CD4-positive, alpha-beta T cell treated with Interferon gamma for 1 hour (primary cell): ENCODE data around the gene PLCL2.

ENCODE experiments used
- DNase-seq: peaks from one replicate; pipeline ENCODE4 v3.0.0-alpha.2; 2020

The PLCL2 gene

DNA sequence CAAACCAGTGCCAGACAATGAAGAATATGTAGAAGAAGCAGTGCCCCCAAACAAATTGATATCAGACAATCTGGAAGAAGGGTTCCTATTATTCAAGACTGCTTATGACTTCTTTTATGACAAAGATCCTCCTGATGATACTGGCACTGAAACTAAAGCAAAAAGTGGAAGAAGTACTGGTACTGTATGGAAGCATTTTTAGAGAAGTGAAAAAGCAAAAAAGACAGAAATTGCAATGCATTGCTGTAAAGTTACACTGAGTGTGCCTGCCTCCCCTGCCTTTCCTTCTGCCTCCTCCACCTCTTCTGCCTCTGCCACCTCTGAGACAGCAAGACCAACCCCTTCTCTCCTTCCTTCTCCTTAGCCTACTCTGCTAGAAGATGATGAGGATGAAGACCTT lies 167.6 kb downstream of the PLCL2 start:
- DNase-seq: no peak

GRCh38 chr3:17054301-17054981 lies 169.7 kb downstream of the PLCL2 start:
- DNase-seq: no peak

GRCh38 chr3:17054982-17055343 lies 170.2 kb downstream of the PLCL2 start:
- no peak for DNase-seq

- DNase-seq: no peak
Observed at GRCh38 chr3:17055374-17056276, 170.9 kb downstream of the PLCL2 start.

- DNase-seq: no peak
Observed at GRCh38 chr3:17057321-17057720, 172.6 kb downstream of the PLCL2 start.

- DNase-seq: no peak
Observed at GRCh38 chr3:17059989-17060550, 175.3 kb downstream of the PLCL2 start.

- no peak for DNase-seq
Observed at GRCh38 chr3:17061005-17061404, 176.2 kb downstream of the PLCL2 start.

DNA sequence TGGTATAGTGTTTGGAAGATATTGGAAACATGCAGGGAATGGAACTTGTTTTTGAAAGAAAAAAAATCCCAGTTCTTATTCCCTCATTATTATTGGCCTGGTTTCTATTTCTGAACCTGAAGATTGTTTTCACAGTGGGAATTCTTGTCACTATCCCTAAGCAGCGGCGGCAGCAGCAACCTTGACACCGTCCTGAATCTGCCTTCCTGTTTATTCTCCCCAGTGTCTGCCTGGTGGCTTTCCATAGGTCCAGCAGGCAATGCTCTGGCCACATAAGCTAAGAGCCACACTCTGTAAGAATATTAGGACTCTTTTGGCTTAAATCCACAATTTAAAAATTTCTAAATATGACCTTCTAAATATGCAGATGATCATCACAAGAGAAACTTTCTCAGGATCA lies 178.0 kb downstream of the PLCL2 start:
- no peak for DNase-seq

DNA sequence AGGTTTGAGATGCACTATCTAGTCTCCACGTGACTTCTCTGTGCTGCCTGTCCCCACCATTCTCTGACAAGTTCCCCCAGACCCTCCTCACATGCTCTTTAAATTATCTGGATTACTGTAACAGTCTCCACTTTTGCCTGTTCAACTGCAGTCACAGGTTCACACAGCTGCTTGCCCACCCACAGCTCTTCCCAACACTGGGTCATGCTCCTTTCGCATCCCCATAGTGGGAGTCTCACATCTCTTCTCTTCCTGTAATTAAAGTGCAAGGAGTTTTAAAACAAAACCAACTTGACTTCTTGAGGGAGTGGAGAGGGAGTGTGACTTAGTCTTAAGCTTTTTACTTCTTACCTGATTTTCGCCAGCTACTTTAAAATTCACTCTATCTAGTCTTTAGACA lies 178.8 kb downstream of the PLCL2 start:
- no peak for DNase-seq

DNA sequence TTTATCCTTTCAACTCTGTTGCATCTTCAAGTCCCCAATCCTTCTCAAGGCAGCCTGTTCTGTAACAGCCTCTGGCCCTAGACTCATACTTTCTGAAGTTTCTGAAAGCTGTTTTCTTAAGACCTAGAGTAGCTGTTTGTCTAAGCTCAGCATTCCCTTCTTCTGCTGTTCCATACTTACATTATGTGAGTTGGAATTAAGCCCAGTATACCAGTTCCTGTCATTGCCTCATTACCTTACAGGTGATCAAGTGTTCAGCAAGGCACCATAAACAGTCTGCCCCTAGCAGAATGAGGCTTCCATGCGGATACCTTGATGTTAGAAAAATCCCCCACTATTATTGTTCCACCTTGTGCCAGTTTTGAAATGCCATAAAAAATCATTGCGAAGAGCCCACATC lies 180.6 kb downstream of the PLCL2 start:
- DNase-seq: no peak

- no peak for DNase-seq
Observed at GRCh38 chr3:17065881-17066280, 181.1 kb downstream of the PLCL2 start.

DNA sequence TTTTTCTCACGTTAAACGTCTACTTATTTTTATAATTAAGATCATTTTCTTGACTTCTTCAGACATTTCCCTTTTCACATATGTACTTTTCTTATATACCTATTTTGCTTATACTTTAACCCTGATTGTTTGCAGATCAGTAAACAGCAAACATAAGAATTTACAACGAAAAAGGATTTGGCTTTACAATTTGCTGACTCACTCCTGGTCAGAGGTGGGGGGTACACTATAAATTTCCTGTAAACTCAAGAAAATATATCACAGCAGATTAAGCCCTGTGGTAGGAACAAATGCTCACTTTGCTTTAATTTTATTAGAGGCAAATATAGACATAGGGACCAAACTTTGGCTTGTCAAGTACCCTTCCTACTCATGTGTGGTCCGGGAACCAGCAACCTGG lies 185.0 kb downstream of the PLCL2 start:
- DNase-seq: no peak

DNA sequence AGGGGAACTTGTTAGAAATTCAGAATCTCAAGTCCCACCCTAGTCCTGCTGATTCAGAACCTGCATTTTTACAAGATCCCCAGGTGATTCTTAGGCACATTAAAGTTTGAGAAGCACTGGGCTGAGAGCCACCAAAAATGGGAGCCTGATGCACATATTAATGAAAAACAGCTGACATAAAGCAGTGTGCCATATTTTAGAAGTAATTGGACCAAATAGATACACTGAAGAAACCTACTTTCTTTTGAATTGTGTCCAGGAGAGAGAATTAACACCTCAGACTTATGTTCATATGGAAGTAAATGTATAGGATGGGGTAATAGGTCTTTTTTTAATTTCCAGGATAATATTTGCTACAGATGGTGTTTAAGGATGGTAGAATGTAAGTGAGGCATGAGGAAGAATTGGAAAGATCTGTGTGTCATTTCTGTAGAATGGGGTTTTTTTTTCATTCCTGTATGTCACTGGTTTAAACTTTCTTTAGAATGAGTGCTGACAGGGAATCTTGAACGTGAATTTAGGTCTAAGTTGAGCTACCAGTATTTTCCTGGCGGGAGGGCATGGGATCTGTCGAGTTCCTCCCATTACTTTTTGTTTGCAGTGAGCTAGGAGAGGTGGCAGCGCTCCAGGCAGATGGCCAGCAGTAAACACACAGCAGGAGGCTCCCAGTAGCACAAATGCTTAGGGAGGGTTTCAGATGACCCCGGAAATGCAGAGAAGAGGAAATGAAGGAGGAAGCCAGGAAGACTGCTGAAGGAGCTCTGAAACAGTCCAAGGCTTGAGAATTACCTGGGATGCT lies 185.6 kb downstream of the PLCL2 start:
- DNase-seq: no peak

DNA sequence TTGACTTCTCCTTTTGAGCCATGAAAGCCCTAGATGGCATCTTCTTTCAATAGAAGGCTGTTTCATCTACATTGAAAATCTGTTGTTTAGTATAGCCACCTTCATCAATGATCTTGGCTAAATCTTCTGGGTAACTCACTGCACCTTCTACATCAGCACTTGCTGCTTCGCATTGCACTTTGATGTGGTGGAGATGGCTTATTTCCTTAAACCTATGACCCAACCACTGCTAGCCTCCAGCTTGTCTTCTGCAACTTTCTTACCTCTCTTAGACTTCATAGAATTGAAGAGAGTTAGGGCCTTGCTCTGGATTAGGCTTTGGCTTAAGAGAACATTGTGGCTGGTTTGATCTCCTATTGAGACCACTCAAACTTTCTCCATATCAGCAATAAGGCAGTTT lies 189.8 kb downstream of the PLCL2 start:
- DNase-seq: no peak

DNA sequence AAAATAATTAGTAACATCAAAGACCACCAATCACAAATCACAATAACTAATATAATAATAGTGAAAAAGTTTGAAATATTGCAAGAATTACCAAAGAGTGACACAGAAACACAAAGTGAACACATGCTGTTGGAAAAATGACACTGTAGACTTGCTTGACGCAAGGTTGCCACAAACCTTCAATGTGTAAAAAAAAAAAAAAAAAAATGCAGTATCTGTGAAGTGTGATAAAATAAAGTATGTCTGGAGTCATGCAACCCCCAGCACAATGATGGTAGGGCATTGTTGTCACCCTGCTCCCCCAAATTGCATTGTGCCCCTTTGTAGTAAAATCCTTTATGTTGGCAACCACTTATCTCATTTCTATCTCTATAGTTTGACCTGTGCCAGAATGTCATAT lies 190.6 kb downstream of the PLCL2 start:
- no peak for DNase-seq

DNA sequence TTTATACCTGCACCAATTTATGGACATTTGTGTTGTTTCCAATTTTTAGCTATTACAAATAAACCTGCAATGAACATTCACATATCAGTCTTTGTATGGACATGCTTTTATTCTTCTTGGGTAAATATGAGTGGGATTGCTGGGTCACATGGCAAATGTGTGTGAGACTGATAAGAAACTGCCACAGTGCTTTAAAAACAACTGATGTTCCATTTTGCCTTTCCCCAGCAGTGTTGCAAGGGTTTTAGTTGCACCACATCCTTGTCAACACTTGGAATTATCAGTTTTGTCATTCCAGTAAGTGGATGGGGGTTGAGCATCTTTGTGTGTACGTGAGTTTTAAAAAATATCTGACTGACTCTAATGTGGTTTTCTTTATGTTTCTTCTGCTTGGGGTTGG lies 191.2 kb downstream of the PLCL2 start:
- DNase-seq: no peak

GRCh38 chr3:17076940-17077605 lies 192.3 kb downstream of the PLCL2 start:
- DNase-seq: no peak

DNA sequence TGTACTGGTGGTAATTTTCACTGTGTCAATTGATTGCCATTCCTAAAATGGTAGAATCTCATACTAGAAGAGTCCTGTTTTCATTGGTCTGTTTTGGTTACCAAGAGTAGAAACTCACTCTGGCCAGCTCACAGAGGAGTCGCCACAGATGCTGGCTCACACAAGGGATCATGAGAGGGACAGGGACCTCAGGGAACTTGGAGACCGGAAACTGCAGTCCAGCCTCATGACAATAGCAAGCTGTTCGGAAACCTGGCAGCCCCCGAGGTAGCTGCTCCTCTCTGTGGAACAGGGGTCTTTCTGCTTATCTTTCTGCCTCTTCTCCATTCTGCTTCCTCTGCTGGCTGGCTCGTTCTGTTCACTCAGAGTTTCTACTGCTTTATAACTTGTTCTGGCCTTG lies 192.9 kb downstream of the PLCL2 start:
- DNase-seq: no peak

DNA sequence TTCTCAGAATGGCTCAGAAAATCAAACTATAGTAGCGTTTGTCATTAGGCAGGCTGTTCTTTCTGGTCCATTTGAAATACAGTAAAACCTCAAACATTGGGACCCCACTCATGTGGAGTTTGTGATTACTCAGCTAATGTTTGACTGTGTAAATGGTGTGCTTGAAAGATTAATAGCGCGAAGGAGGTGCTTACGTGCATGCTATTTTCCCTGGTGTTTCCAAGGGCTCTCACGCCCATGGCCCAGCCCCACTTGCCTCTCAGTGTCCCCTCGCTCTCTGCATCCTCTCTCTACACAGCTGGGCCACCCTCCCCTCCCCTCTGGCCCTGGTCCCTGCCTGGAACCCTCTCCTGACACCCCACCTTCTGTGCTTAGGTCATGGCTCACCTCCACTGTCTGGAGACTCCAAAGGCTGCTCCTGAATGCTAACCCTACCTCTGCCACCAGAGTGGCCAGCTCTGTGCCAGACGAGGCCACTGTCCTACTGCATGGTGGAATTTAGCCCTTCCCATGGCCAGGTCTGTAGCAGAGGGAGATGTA lies 194.2 kb downstream of the PLCL2 start:
- no peak for DNase-seq

GRCh38 chr3:17079933-17080332 lies 195.2 kb downstream of the PLCL2 start:
- no peak for DNase-seq

GRCh38 chr3:17081520-17081919 lies 196.8 kb downstream of the PLCL2 start:
- no peak for DNase-seq

- no peak for DNase-seq
Observed at GRCh38 chr3:17087509-17087908, 202.8 kb downstream of the PLCL2 start.
